Activated CD8-positive, alpha-beta memory T cell treated with anti-CD3 and anti-CD28 coated beads, Interleukin-2, amount 50 U/mL, for 1 hour (primary cell): ENCODE results near the gene MAFB.

Experiments used
- DNase-seq: peaks from one replicate; pipeline ENCODE4 v3.0.0-alpha.2; 2020; ENCODE audit errors: extremely low read depth

Gene MAFB

DNA sequence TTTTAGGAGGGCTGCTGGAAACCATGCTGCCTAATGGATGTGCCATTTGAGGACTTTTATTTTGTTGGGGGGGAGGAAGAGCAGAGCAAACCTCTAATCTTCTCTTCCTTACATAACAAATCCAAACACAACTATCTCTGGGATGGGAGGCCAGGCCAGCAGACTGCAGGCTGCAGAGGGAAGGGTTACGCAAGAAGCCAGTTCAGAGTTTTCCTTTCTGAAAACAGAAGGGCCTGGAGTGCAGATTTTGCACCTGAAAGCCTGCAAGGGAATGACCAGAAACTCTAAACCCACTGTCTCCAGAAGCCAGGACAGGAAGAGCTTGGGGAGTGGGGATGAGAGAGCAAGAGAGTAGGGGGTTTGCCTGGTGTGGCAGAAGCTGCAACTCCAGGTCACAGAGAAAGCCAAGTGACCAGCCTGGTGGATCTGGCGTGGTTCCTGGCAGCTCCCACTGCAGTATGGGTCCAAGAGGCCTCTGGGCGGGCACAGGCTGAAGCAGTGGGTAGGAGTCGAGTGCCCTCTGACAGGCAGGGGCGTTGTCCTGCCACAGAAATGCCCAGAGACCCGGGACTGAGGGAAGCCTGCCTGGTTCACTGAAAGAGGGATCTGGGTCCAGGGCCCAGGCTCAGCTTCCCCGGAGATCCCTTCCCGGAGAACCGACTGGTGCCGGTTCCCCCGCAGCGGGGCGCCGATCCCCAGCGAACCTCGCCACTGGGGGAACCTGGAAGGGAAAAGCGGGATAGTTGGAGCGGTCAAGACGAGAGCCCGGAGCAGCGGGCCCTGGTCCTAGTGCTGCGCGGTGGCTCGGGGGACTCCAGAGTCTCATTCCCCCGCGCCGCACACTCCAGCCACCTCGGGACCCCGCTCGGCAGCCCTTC is 6.7 kb downstream of the MAFB start:
- DNase-seq, result no peak

DNA sequence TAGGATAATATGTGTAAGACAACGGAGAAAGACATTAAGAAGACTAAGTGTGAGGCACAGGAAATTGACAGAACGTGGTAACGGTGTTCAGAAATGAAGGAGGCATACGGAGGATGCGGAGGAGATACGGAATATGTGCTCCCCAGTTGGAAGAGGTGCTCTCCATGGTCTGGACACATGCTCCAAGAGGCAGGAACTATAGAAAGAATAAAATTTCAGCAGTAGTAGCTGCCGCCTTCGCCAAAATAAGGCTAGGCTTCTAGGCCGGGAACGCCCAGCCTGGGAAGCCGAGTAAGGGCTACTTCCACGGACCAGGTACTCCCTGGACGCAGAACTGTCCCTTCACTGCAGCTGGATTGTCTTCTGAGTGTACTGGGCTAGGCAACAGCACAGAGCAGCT is 7.4 kb downstream of the MAFB start:
- DNase-seq, result no peak

DNA sequence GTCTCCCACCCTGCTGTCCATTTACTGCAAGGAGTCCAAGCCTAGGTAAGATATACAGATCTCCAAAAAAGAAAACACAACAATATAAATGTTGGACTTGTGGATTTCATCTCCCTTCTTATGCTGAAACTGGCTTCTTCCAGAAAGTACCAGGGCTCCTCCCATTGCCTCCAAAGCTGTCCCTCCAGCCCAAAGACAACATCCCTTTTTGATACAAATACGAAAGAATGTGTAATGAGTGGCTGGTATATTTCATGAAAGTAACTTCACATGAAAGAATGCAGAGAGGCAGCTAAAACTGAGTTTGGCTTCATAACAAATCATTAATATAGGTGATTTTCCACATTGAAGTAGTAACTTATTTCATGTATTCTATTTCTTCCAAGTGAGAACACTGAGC is 7.9 kb downstream of the MAFB start:
- no peak for DNase-seq

DNA sequence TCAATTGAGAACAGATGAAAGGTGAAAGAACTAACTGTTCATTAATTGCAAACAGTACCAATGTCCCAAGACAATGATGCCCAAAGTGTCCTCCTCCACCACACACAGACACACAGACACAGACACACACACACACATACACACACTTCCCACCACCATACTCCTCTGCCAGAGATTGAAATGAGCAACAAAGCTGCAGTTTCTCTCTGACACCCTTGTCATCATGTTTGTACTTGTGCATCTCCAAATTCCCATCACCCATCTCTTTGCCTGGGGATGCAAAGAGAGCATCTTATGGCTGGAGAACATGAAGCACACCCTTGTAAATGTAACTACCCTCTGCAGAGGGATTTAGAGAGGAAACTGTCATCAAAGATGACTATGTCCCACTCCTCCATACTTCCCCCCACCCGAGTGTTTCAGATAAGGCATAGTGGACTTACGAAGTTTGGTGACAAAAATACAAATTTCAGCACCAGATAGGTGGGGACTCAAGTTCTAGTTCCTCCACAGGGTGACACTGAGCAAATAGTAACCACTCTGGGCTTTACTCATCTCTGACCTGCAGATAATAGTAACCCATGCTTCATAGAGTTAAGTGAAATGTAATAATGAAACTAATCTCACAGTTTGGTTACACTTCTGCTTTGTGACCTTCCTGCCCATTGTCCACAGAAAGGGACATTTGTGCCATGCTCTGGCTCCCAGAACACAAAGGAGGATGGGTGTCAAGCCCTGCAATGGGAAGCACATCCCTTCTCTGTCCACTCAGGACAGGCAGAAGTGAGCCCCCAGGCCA is 8.7 kb downstream of the MAFB start:
- DNase-seq, result no peak

DNA sequence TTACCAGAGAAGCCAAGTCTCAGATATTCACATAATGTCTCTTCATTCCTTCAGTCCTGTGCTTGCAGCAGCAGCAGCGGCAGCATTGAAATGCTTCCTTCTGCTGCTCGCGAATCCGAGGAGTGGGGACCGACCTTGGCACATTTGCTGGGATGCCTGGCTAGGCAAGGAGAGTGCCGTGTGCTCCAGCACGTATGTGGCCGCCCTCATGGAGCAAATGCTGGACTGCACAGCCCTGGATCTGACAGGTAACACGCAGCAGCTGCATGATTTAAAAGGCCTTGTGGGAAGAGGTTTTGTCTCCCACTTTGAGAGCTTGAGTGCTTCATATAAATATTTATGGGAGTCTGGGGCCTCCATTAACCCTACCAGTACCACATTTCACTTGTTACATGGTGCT is 9.9 kb downstream of the MAFB start:
- no peak for DNase-seq

DNA sequence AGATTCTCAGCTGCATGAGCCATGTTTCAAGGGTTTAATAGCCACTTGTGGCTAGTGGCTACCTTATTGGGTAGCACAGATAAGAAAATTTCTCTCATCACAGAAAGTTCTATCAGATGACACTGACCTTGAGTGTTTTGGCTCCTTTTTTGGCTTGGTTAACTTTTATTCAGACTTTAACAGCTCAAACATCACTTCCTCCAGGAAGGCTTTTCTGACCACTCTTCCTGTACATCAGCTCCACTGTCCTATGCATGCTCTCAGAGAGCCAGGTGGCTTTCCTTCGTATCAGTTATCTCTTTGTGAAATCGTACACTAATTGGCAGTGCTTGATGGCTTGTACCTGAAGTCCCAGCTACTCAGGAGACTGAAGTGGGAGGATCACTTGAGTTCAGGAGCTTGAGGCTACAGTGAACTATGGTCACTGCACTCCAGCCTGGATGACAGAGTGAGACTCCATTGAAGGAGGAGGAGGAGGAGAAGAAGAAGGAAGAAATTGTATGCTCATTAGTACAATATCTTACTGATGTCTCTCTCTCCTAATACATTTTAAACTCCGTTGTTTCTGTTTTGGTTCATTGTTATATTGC is 10.7 kb downstream of the MAFB start:
- no peak for DNase-seq

DNA sequence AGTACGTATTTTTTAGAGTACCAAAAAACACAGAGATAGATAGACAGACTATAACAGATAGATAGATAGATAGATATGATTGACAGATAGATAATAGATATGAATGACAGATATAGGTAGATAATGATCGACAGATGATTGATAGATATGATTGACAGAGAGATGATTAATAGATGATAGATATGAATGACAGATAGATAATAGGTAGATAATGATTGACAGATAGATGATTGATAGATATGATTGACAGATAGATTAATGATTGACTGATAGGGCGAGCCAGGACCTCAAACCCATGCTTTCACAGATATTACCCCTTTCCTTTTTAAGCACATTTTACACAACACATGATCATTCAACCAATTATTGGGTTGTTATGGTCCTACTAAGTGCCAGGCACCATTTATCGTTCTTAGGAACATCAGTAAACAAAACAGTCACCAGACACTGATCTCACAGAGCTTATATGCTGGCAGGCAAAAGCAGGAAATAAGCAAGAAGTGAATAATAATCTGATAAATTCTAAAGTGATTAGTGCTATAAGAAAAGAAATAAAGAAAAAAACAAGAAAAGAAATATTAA is 11.6 kb downstream of the MAFB start:
- DNase-seq, result no peak

DNA sequence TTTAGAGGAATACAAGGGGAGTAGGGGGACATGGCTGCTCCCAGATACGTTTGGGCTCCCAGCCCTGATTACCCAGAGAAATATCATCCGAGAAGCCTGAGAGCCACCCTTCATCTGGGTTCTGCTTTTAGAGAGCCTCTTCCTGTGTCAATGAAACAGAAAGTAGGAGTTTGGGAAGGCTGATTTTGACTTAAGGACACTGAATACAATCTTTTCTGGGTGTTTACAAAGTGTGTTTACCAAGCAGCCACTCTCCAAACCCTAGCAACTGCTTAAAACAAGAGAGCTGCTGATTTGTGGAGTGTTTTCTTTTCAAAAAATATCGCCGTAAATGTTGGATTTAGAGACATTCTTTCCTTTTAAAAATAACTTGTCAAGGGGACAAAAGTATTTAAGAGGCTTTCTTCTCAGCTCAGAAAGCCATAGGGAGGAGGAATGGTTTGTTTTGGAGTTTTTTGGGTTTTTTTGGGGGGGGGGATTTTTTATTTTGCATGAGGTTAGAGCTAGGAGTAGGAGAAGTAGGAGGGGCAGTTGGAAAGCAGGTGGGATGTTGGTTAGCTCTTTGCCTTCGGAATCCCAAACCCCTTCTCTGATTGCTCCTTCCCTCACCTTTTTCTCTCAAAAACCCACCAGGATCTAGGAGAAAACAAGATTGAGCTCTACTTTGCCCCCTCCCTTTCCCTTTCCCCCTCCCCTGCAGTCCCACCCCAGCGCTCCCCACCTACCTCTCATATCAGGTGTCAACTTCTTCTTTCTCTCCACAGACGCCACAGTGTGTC is 12.4 kb downstream of the MAFB start:
- no peak for DNase-seq

DNA sequence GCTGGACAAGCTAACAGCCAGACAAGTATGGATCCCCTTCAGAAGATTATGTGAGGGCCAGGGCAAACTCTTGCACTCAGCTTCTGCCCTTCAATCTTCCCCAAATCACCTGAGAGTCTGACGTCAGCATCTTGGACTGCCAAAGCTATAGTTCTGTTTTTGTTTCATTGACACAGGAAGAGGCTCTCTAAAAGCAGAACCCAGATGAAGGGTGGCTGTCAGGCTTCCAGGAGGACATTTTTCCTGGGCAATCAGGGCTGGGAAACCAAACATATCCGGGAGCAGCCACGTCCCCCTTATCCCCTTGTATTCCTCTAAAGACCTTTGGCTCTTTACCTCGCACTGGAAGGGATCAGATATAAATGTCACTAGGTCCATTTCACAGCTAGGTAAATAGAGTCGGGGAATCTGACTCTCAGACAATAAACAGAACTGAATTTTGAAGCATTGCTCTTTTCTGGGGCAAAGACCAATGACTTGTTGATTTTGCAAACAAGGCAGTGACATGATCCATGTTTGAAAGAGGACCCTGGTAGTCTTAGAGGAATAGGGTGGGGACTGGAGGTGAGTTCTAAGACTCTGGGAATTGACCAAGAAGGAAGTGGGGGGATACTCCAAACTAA is 13.3 kb downstream of the MAFB start:
- no peak for DNase-seq

DNA sequence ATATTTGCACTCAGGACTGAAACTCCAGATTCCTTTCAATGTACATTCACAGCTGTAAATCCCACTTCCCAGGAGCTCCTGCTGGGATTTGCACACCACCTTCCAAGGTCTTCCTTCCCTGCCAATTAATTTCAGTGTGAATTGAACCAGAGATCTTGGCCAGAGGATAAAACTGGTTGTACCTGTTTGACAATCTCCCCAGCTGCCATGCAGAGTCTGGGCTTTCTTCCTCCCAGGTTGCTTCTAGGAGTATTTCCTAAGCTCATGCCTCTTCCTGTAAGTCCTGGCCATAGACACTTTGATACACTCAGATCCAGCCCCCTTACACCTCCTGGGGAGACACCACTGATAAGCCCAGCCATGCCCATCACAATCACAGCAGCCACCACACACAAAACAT is 15.6 kb downstream of the MAFB start:
- no peak for DNase-seq

DNA sequence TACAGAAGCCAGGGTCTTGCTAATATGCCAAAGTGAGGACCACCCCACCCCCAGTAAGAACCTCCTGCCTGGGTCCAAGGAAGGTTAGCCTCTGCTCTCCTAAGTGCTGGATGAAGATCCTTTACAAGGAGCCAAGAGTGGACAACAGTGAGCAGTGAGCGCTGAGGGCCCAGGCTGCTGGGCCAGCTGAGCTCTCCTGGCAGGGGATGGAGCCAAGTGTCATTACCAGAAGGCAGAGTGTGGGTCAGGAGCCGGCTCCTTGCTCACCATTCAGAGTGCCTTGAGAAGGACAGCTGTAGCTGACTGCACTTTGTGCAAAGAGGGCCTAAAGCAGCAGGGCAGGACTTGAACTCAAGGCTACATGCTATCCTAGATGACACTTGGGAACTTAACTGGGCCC is 16.9 kb downstream of the MAFB start:
- DNase-seq, result no peak

DNA sequence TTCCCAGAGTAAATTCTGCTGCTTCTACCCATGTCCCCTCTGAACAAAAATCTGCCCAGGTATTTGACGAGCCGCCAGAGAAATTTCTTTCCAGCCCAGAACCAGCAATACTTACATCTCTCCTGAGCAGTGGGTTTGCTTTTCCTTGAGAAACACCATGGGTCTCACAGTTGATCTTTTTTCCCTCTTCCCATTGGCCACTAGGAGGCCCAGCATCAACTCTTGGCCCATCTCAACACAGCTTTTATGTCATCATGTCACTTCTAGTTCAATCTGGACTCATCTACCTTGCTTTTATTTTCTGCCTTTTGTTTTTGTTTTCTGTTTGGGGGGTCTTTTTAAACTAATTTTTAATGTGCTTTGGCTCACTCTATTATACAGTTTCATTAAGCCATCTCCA is 18.8 kb downstream of the MAFB start:
- DNase-seq, result no peak

DNA sequence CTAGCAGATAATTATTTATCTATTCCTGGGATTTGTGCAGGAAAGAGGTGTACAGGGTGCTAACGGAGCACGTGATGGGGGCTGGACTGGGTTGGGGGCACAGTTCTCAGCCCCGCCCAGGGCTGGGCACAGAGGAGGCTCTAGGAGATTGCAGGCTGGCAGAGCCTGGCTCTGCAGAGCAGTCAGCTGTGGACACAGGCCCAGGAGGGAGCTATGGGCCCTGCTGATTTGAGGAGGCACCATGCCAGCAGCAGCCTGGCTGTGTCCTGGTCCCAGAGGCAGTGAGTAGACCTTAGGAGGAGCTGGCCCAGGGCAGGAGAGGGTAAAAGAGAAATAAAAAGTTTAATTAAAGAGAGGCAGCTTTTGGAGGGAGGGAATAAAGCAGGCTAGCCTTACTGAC is 19.3 kb downstream of the MAFB start:
- no peak for DNase-seq

DNA sequence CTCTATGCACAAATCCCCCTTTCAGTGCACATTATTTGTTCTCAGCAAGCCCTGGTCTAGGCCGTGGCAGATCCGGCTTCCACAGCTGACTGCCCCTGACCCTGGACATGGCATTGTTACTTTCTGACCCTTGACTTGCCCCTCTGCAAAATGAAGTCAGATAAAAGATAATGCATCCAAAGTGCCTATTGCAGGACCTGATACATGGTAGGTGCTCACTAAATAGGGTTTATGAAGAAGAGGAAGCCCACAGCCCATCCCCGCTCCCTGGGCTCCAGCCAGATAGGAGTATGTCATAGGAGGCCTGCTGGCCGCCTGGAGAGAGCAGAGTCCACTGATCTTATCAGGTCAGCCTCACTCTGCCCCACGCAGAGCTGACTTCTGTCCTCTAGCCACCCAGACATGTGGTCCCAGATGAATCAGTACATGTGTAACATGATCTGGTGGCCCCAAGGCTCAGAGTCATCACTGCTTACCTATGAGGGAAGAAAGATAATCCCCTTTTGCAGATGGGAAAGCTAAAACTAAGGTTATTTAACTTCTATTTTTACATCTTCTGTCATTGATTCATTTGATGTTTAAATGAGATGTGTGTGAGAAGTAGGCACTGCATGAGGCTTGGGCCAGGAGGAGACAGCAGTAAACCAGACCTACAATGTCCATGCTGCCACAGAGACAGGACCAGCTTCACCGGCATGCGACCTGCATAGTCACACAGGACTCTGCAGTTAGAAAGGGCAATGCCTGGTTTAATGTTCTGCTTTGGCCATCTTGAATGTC is 20.4 kb downstream of the MAFB start:
- no peak for DNase-seq

DNA sequence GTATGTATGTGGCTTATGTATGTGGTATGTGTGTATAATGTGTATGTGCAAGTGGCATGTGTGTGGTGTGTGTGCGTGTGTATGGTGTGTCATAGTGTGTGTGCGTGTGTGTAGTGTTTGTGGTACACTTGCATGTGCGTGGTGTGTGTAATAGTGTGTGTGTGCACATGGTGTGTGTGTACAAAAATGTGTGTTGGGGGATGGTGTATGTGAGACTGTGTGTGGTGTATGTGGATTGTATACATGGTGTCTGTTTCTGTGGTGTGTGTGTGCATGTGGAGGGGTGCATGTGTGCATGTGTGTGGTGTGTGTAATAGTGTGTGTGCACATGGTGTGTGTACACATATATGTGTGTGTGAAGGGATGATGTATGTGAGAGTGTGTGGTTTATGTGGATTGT is 21.5 kb downstream of the MAFB start:
- DNase-seq, result no peak

DNA sequence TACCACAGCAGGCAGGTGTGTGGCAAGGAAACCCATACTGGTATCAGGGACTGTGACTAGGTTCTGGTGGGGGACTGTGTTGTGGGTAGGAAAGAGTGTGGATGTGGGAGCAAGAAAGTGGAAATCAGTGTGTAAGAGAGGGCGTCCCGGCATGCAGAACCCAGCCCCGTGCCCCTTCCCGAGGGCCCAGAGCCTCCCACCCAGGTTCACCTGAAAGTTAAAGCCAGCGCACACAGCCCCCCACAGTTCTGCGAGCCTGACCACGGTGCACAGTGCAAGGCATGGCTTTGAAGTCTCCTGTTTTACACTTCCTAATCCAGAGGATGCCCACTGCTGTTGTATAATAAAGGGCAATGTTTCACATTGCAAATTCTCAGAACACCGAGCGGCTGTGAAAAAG is 22.7 kb downstream of the MAFB start:
- DNase-seq, result no peak

DNA sequence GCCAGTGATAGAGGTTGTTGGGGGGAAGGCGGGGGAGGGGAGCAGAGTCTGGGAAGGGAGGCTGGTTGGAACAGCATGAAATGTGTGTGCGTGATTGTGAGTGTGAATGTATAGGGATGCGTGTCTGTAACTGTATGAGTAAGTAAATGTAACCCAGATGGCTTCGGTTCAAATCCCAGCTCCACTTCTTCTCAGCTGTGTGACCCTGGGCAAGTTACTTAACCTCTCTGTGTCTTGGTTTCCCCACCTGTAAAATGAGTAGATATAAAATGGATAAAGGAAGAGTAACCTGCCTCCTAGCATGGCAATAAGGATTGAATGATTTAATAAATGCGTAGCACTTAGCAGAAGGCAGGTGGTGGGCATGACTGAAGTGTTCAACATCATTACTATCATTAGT is 24.1 kb downstream of the MAFB start:
- DNase-seq, result no peak

DNA sequence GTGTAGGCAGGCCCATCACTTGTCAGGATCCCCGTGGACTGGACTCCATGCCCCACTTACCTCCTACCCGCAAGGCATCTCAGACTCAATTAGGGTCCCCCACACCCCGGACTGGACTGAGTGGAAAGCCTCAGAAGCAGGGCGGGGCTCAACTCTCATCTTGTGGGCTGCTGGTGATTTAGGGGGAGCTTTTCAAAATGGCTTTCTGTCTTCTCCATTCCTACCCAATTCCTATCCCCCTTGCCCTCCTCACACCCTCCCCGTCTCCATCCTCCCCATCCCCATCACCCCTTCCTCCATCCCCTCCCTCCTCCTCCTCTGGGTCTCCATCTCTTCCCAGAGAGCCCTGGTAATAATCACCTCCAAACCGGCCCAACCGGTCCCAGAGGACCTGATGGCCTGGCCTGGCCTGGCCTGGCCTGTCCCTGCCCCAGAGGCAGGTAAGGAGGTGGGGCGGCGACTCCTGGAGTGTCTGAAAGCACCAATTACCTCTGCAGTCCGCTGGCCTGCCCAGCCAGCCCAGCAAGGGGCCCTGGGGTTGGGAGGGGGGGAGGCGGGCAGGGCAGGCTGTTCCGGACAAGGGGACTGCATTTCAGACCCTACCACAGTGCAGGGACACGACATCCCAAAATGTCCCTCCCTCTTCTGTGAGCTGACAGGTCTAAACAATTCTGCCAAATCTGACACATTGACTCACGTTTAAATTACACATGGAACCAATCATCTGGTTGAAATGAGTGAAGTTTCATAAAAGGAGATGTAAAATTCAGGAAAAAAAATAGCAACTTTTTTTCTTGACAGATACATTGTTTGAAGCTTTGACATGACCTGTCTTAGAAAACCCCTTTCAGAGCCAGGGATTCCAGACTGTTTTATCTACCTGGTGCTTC is 24.8 kb downstream of the MAFB start:
- no peak for DNase-seq

DNA sequence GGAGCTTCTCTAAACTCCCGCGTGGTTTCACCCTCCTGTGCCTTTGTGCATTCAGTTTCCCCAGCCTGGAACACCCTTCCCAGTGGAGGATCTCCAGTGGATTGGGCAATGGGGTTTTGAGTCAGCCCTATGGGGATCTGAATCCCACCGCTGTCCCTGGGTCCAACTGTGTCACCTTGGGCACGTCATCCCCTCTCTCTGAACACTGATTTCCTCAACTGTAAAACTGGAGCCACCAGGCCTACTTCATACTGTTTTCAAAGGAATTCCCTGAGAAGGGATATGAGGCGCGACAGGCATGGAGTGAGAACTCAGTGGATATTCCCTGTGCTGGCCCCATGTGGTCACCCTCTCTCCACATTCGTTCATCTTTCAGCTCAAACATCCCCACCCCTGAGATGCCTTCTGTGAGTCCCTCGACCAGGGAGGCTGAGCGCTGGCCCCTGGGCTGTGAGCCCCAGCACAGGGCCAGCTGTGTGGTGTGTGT is 25.7 kb downstream of the MAFB start:
- no peak for DNase-seq
